Activated CD8-positive, alpha-beta T cell treated with anti-CD3 and anti-CD28 coated beads for 36 hours (primary cell): ENCODE data around the gene MKKS. TPM values are rescaled to one million over a fixed set of nuclear protein-coding genes. Genes with fewer than 3 reads are reported as not detected.

Experiments used
- ATAC-seq: fragments of 200-7000 bp; cut with Tn5 transposase; one replicate; pipeline ENCODE4 v1.10.0; 2021; ENCODE audit warnings: mild to moderate bottlenecking, moderate library complexity
- CTCF ChIA-PET: fragments of 350-600 bp; sonication (Branson Sonifier 250); formaldehyde crosslinking; loops from one replicate; lab custom pipeline; 2021; ENCODE audit warnings: antibody characterized with exemption; lab: Charles Lee
- POLR2A ChIA-PET: fragments of 350-600 bp; sonication (Branson Sonifier 250); formaldehyde crosslinking; loops from one replicate; lab custom pipeline; 2021; ENCODE audit warnings: antibody characterized with exemption; lab: Charles Lee
- DNase-seq: peaks from one replicate; pipeline ENCODE4 v3.0.0-alpha.2; 2020
- H3K27ac Mint-ChIP-seq: one replicate; pipeline ENCODE4 v1.8.0; 2021; ENCODE audit warnings: mild to moderate bottlenecking, mixed read lengths
- H3K27me3 Mint-ChIP-seq: one replicate; pipeline ENCODE4 v1.8.0; 2021; ENCODE audit warnings: mixed read lengths
- H3K36me3 Mint-ChIP-seq: one replicate; pipeline ENCODE4 v1.8.0; 2021; ENCODE audit warnings: low read depth, mixed read lengths
- H3K4me1 Mint-ChIP-seq: one replicate; pipeline ENCODE4 v1.8.0; 2021; ENCODE audit warnings: low read depth, mixed read lengths
- H3K4me3 Mint-ChIP-seq: one replicate; pipeline ENCODE4 v1.8.0; 2021; ENCODE audit warnings: mild to moderate bottlenecking, moderate library complexity, mixed read lengths
- H3K9me3 Mint-ChIP-seq: one replicate; pipeline ENCODE4 v1.8.0; 2021; ENCODE audit warnings: mixed read lengths
- intact Hi-C: fragments of 100-400 bp; cut with micrococcal nuclease; formaldehyde crosslinking; loops from one replicate; pipeline ENCODE4 v1.10.0; 2022
- total RNA-seq, 2 experiments: library from RNA; stranded (reverse); gene quantifications; one replicate each; pipeline ENCODE4 v1.2.3, GENCODE V29; 2021
- TF ChIP-seq, protein P1 (sequence below): fragments of 200-600 bp; IDR thresholded peaks from one replicate; pipeline ENCODE4 v1.8.0; 2022; ENCODE audit warnings: antibody characterized with exemption, mild to moderate bottlenecking

Gene MKKS
- total RNA-seq, 2 experiments from 2014 or later = 6.9 TPM

DNA sequence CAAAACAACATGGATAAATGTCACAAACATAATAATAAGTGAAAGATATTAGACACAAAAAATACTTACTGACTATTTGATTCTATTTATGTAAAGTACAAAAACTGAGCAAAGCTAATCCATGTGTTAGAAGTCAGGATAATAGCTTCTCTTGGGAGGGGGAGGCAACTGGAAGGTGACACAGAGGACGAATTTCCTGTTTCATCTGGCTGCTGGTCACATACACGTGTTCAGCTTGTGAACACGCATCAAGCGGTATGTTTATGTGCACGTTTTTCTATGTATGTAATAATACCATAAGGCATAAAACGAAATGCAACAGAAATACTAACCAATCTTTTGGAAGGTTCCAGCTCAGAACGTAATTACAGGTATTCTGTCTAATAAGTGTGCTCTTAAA, 54.3 kb downstream of the MKKS start:
- H3K27ac Mint-ChIP-seq = no peak overlapping the region
- TF ChIP-seq, protein P1, sequence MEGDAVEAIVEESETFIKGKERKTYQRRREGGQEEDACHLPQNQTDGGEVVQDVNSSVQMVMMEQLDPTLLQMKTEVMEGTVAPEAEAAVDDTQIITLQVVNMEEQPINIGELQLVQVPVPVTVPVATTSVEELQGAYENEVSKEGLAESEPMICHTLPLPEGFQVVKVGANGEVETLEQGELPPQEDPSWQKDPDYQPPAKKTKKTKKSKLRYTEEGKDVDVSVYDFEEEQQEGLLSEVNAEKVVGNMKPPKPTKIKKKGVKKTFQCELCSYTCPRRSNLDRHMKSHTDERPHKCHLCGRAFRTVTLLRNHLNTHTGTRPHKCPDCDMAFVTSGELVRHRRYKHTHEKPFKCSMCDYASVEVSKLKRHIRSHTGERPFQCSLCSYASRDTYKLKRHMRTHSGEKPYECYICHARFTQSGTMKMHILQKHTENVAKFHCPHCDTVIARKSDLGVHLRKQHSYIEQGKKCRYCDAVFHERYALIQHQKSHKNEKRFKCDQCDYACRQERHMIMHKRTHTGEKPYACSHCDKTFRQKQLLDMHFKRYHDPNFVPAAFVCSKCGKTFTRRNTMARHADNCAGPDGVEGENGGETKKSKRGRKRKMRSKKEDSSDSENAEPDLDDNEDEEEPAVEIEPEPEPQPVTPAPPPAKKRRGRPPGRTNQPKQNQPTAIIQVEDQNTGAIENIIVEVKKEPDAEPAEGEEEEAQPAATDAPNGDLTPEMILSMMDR = no peak
- DNase-seq (no peak), ATAC-seq (no peak)
- H3K36me3 Mint-ChIP-seq = no peaks in the 10 kb centered on the region
- ChIA-PET CTCF (no interaction called here), POLR2A (no interaction called here)
- H3K9me3 Mint-ChIP-seq = peaks cover 7% of the 10 kb centered on the region
- intact Hi-C loops = no loop called here
- peaks cover 17% of the 10 kb centered on the region for H3K27me3 Mint-ChIP-seq
- no peak overlapping the region for H3K4me3 Mint-ChIP-seq
- H3K4me1 Mint-ChIP-seq = no peaks in the 10 kb centered on the region

DNA sequence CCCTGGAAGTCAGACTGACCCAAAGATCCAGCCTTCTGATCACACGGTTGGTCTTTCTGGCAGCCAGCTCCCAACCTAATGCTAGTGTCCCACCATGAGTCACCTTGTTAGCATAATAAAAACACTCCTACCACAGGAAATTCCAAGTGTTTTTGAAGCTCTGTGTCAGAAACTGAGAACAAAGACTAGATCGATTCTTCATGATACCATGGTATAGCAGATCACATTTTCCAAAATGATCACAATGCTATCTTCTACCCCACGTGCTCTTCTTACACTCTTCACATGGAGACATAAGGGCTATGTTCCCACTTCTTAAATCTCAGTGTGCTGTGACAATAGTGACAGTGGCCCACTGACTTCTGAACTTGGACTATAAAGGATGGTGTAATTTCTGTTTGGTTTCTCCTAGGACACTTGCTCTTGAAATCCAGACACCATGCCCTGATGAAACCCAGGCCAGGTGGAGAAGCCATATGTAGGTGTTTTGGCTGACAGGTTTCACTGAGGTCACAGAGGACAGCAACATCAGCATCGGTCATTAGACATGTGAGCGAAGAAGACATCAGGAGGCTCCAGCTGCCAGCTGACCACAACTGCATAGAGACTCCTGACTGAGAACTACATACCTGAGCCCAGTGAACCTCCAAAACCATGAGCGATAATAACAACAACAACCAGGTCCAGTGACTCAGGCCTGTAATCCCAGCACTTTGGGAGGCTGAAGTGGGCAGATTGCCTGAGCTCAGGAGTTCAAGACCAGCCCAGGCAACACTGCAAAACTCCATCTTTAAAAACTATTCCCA, 57.5 kb downstream of the MKKS start:
- H3K27ac Mint-ChIP-seq = no peak overlapping the region
- CTCF ChIA-PET = no interaction called here
- no peaks in the 10 kb centered on the region for H3K36me3 Mint-ChIP-seq
- DNase-seq (no peak), ATAC-seq (no peak)
- TF ChIP-seq, protein P1 = no peak
- H3K9me3 Mint-ChIP-seq = peaks cover 11% of the 10 kb centered on the region
- no peaks in the 10 kb centered on the region for H3K4me1 Mint-ChIP-seq
- peaks cover 20% of the 10 kb centered on the region for H3K27me3 Mint-ChIP-seq
- no peak overlapping the region for H3K4me3 Mint-ChIP-seq
- intact Hi-C loops = no loop called here
- POLR2A ChIA-PET = no interaction called here

DNA sequence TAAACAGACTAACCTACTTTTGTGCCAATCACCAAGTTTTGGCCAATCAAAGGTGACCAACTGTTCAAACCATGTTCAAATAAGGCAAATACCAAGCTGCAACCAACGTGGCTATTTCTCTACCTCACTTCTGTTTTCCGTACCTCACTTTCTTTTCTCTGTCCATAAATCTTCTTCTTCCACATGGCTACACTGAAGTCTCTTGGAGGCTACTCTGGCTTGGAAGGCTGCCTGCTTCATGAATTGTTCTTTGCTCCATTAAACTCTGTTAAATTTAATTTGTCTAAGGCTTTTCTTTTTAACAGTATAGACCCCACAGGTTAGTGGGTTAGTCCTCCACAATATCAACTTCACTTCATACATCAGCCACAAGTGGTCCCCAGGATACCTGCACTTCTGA, 58.8 kb downstream of the MKKS start:
- Mint-ChIP-seq H3K9me3 (peaks cover 11% of the 10 kb centered on the region), H3K27me3 (peaks cover 21% of the 10 kb centered on the region), H3K36me3 (no peaks in the 10 kb centered on the region), H3K4me1 (no peaks in the 10 kb centered on the region), H3K4me3 (no peak overlapping the region), H3K27ac (no peak overlapping the region)
- no peak for DNase-seq
- no peak for ATAC-seq
- intact Hi-C loops = no loop called here
- ChIA-PET POLR2A (no interaction called here), CTCF (no interaction called here)
- TF ChIP-seq, protein P1 = no peak

DNA sequence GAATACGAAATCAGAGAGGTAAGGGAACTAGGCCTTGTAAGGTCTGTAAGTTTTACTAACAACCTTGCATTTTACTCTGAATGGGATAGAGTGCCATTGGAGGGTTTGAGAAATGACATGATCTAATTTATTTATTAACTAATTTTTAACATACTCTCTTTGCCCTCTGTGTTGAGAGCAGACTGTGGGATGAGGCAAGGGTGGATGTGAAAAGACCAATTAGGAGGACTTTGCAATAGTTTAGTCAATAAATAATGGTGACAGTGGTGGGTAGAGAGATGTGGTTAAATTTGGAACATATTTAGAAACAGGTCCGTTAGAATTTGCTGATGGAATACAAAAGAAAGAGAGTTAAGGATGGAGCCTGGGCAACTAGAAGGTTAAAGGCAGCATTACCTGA, 60.0 kb downstream of the MKKS start:
- ChIA-PET CTCF (interaction anchor here (1.1 kb wide), 1 partner anchor 54 kb away, joined by 4 read pairs; no protein-coding TSS in a partner anchor), POLR2A (no interaction called here)
- no peak overlapping the region for H3K27ac Mint-ChIP-seq
- TF ChIP-seq, protein P1 = no peak
- H3K36me3 Mint-ChIP-seq = no peaks in the 10 kb centered on the region
- no peaks in the 10 kb centered on the region for H3K4me1 Mint-ChIP-seq
- no peak for ATAC-seq
- H3K4me3 Mint-ChIP-seq = no peak overlapping the region
- intact Hi-C loops = no loop called here
- H3K27me3 Mint-ChIP-seq = peaks cover 17% of the 10 kb centered on the region
- H3K9me3 Mint-ChIP-seq = peaks cover 11% of the 10 kb centered on the region
- DNase-seq = no peak

DNA sequence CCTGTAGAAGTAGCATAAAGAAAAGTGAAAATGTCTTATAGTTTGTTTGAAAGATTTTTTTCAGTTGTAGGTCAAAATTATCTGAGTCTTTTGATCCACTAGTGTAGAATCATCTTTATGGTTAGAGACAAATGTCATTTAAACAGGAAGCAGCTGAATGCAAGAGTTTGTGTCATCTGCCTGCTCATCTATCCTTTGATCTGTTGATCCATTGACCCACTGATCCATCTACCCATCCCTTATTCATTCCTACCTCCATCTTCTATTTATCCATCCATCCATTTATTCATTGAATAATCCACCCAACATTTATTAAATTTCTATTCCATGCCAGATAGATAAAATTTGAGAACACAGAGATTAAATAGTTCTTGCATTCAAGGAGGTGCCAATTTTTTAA, 62.6 kb downstream of the MKKS start:
- ChIA-PET CTCF (no interaction called here), POLR2A (no interaction called here)
- DNase-seq (no peak), ATAC-seq (no peak)
- Mint-ChIP-seq H3K27ac (no peak overlapping the region), H3K4me1 (no peaks in the 10 kb centered on the region), H3K36me3 (no peaks in the 10 kb centered on the region), H3K9me3 (peaks cover 9% of the 10 kb centered on the region), H3K4me3 (no peak overlapping the region), H3K27me3 (peaks cover 15% of the 10 kb centered on the region)
- TF ChIP-seq, protein P1 = no peak
- intact Hi-C loops = no loop called here
